SK-N-SH (cell line): ENCODE measurements around the gene GARRE1.

ENCODE experiments used
- CTCF ChIP-seq: fragments of 200-600 bp; sonication (generic); IDR thresholded peaks from 2 replicates; pipeline ENCODE4 v1.6.1; 2017; ENCODE audit warnings: antibody characterized with exemption, mild to moderate bottlenecking, moderate library complexity
- EP300 ChIP-seq, 2 experiments: IDR thresholded peaks; 2 replicates each; pipeline versions ENCODE4 v1.4.0 to v1.6.1; 2012; ENCODE audit warnings: borderline replicate concordance in 1 of 2, low read depth in 1 of 2, low read length in 1 of 2
- EZH2phosphoT487 ChIP-seq: fragments of 200-600 bp; sonication (generic); IDR thresholded peaks from 2 replicates; pipeline ENCODE4 v1.6.1; 2017; ENCODE audit warnings: low read depth, mixed run types, mild to moderate bottlenecking, antibody characterized with exemption, moderate library complexity, borderline replicate concordance
- GATA2 ChIP-seq: sonication (generic); formaldehyde crosslinking; IDR thresholded peaks from 2 replicates; pipeline ENCODE4 v1.5.0; 2020; ENCODE audit warnings: mild to moderate bottlenecking, missing genetic modification reagents
- MAX ChIP-seq: IDR thresholded peaks from 2 replicates; pipeline ENCODE4 v1.4.0; 2012; ENCODE audit warnings: low read depth
- PBX3 ChIP-seq: IDR thresholded peaks from 2 replicates; pipeline ENCODE4; 2012
- POLR2AphosphoS5 ChIP-seq: IDR thresholded peaks from 2 replicates; pipeline ENCODE4 v1.6.1; 2012; ENCODE audit warnings: low read depth, low read length
- RFX5 ChIP-seq: IDR thresholded peaks from 2 replicates; pipeline ENCODE4 v1.6.1; 2012; ENCODE audit warnings: mild to moderate bottlenecking, improper control_type of control experiment, low read length
- SMC3 ChIP-seq: IDR thresholded peaks from 2 replicates; pipeline ENCODE4 v1.6.1; 2012; ENCODE audit warnings: low read depth, low read length, improper control_type of control experiment
- TF ChIP-seq, protein P1 (sequence below): IDR thresholded peaks from 2 replicates; pipeline ENCODE4 v1.4.0; 2012; ENCODE audit warnings: low read depth, borderline replicate concordance

DNA sequence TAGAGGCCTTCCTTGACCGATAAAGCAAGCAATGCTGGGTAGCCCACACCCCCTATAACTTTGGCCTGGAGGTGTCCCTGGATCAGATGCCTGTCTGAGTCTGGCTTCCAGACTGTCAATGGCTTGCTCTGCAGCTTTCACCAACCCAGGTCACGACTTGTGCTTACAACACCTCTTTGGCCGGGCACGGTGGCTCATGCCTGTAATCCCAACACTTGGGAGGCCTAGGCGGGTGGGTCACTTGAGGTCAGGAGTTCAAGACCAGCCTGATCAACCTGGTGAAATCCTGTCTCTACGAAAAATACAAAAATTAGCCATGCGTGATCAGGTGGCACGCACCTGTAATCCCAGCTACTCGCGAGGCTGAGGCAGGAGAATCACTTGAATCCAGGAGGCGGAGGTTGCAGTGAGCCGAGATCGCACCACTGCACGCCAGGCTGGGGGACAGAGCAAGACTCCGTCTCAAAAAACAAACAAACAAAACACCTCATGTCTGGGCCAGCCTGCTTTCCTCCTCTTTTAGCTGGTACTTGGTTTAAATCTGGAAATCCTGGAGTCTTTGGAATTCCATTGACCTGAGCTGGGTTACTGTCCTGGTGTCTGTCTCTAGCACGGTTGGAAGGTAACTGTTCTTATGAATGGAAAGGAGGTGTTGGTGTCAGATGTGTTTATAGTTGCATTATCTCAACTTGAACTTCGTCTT, 10.3 kb upstream of the GARRE1 start:
- TF ChIP-seq EP300 (IDR thresholded peaks at IDR 0.05; ENCODE audit: borderline replicate concordance in 1 of 2, low read depth in 1 of 2, low read length in 1 of 2): no peak
- TF ChIP-seq, protein P1, sequence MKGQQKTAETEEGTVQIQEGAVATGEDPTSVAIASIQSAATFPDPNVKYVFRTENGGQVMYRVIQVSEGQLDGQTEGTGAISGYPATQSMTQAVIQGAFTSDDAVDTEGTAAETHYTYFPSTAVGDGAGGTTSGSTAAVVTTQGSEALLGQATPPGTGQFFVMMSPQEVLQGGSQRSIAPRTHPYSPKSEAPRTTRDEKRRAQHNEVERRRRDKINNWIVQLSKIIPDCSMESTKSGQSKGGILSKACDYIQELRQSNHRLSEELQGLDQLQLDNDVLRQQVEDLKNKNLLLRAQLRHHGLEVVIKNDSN: no peak
- no peak for TF ChIP-seq CTCF
- no peak for TF ChIP-seq RFX5
- no peak for TF ChIP-seq EZH2phosphoT487
- no peak for TF ChIP-seq POLR2AphosphoS5
- no peak for TF ChIP-seq PBX3
- no peak for TF ChIP-seq GATA2
- TF ChIP-seq MAX: no peak
- TF ChIP-seq SMC3: no peak
